GM18502 (cell line): Measurements from ENCODE around the gene FAM20C.
"Not testable (repeated sequence)": the region's sequence is repeated elsewhere in the genome, so short reads cannot be mapped to it uniquely, and the experiment has no call there.

Experiments used
- ATAC-seq: cut with Tn5 transposase; IDR thresholded peaks from one replicate; pipeline ENCODE4 v1.9.1; 2021; ENCODE audit warnings: mild to moderate bottlenecking; ENCODE audit not compliant: unreplicated experiment, poor library complexity

The FAM20C gene

DNA sequence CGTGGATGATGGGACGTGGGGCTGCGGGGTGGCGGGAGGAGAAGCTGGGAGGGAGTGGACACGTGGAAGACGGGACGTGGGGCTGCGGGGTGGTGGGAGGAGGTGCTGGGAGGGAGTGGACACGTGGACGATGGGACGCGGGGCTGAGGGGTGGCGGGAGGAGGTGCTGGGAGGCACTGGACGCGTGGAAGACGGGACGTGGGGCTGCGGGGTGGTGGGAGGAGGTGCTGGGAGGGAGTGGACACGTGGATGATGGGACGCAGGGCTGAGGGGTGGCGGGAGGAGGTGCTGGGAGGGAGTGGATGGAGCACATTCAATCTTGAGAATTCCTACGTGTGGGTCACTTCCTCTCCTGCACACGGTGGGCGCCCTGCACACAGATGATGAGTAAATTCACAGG is 104.8 kb downstream of the FAM20C start:
- ATAC-seq: not testable (repeated sequence)

GRCh38 chr7:297611-298374 is 105.4 kb downstream of the FAM20C start:
- ATAC-seq: no peak

DNA sequence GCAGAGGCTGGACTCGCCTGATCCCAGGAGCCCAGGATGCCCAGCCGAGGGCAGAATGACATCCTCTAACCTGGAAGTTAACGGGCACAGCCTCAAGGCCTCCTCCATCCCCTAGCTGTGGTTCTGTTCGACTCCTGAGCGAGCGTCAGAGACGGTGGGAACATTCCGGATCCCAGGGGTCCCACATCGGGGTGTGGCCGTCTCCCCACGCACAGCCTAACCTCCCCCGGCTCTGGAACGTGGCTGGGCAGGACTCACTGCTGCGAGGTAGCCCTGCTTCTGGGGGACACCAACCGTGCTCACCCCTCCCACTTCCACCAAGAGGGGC is 106.0 kb downstream of the FAM20C start:
- no peak for ATAC-seq

GRCh38 chr7:298743-299142 is 106.4 kb downstream of the FAM20C start:
- ATAC-seq: no peak

- no peak for ATAC-seq
Measured at GRCh38 chr7:299169-299568, 106.8 kb downstream of the FAM20C start.

DNA sequence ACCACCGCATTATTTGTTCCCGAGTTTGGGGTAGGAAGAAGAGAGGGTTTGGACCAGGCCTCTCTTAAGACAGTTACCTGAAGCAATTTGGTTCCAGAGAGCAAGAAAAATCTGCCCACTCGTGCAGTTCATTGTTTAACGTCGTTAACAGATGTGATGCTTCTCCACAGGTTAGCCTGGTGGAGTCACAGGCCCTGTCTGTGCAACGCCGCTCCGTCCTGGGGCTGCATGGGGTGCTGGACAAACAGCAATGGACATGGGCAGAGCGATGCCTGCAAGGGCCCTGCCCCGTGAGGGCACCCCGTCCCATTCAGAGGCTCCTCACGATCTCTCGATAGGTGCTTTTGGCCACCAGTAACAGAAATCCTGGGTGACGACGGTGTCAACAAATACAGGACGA is 107.3 kb downstream of the FAM20C start:
- no peak for ATAC-seq

DNA sequence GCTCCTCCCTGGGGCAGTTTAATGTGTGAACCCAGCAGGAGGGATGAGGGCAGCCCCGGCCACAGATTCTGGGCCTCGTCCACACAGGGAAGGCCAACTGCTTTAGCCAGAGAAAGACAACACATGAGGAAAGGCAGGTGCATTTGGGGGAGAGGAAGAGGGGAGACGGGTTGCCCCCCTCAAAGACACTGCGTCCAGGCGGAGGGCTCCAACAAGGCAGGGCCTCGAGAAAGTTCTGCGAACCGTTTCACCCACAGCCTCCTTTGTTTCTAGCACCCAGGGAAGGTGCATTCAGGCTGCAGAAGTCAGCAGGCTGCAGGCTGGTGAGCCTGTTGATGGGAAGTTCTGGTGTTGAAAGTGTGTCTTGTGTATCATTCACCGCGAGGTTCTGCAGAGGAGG is 107.7 kb downstream of the FAM20C start:
- ATAC-seq: no peak

DNA sequence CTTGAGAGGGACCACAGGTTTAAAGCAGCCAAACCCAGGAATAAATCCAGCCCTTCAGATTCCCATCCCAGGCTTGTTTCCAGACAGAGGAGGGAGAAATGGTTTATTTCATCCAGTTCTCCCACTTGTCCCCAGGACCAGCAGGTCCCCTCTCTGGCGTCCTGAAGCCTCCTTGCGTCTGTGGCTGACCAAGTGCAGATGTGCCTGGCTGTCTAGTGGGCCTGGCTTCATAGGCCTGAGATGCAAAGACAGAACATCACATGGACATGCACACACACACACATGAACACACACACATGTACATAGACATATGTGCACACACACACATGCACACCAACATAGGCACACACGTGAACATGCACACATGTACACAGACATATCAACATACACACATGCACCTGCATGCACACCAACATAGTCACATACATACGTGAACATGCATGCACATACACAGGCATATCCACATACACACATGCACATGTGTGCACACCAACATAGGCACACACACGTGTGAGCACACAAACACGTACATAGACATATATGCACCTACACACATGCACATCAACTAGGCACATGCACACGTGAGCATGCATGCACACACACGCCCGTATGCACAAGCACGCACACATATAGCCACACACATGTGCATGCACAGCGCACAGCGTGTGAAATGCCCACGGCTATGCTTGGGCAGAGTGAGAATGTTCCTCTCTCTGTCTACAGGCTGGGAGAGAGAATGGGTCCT is 108.3 kb downstream of the FAM20C start:
- no peak for ATAC-seq

- ATAC-seq: no peak
Measured at GRCh38 chr7:301291-302053, 109.1 kb downstream of the FAM20C start.

DNA sequence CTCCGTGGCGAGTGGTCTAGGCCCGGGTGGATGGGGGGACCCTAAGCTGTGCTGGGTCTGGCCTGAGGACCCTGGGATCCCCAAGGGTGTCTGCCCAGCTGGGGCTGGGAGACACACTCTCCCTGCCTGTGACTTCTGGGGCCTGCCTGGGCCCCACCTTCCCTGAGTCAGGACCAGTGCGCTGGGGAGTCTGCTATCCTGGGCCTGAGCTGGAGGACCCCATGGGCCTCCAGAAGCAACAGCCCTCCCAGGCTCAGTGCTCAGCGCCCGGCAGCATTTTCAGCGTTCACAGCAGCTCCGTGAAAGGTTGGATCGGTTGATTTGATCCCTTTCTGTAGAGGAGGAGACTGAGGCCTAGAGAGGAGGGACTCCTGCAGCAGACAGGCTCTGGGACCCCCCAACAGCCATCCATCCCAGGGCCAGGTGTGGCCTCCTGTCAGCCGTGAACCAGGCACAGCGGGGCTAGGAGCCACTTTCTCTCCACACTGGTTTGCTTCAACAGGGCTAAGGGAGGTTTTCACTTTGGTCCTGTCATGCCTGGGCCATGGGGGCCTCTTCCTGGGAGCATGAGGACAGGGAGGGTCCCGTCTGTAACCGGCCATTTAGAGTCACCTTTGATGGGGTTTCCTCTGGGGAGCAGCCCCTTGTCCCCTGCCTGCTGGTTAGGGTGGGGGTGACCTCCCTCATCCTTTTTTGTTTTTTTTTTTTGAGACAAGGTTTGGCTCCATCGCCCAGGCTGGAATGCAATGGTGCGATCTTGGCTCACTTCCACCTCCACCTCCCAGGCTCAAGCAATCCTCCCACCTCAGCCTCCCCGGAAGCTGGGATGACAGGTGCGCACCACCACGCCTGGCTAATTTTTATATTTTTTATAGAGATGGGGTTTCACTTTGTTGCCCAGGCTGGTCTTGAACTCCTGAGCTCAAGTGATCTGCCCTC is 110.0 kb downstream of the FAM20C start:
- ATAC-seq: no peak

DNA sequence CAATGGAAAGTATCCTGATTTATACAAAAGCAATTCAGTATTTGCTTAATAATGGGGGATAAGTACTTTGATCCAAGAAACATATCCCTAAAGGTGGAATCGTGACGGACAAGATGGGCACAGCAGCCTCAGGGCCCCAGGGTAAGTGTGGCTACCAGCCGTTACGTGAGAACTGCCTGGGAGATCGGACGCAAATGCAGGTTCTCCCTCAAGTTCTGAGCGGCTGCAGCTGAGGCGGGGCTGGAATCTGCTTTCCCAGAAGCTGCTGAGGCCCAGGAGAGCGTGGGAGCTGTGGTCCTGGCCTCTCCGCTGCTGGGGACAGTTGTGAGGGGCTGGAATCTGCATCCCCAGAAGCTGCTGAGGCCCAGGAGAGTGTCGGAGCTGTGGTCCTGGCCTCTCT is 111.1 kb downstream of the FAM20C start:
- no peak for ATAC-seq

DNA sequence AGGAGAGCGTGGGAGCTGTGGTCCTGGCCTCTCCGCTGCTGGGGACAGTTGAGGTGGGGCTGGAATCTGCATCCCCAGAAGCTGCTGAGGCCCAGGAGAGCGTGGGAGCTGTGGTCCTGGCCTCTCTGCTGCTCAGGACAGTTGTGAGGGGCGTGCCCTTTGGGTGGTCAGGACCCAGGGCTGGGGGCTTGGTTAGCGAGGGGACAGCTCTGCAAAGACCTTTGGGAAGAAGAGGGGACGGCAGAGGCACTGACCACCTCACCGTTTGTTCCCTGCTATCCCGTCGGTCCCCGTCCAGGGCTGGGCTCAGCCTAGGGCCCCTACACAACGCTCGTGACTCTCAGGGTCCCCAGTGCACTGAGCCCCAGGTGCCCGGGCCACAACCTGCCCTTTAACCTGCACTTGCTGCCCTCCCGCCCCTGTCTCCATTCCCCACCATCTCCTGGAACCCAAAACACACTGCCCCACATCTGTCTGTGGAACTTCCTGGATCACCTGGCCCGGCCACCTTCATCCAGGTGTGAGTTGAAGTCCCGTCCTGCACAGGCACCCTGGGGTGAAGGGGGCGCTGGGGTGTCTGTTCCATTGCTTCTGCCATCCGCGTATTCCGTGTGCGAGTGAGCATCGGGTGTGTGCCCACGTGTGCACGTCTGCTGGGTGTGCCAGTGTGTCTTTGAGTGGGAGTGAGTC is 111.7 kb downstream of the FAM20C start:
- no peak for ATAC-seq

DNA sequence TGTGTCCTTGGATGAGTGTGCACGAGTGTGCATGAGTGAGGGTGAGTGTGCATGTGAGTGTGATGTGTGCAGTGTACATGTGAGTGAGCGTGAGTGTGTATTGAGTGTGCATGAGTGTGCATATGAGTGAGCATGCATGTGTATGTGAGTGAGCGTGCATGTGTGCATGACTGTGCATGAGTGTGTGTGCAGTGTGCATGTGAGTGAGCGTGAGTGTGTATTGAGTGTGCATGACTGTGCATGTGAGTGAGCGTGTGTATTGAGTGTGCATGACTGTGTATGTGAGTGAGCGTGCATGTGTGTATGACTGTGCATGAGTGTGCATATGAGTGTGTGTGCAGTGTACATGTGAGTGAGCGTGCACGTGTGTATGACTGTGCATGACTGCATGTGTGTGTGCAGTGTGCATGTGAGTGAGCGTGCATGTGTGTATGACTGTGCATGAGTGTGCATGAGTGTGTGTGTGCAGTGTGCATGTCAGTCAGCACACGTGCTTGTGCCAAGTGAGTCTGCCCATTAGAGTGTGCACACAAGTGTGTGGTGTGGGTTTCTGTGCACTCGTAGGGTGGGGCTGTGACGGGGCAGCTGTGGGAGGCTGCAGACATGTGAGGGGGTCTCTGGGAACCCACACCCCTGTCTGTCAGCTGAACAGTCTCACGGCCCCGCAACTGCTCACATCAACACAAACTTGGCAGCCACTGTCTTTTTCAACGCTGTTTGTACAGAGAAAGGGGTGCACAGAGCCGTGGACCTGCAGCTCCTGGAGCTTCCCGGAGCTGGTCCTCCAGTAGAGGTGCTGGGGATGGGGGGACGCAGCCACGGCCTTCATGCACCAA is 112.4 kb downstream of the FAM20C start:
- no peak for ATAC-seq

DNA sequence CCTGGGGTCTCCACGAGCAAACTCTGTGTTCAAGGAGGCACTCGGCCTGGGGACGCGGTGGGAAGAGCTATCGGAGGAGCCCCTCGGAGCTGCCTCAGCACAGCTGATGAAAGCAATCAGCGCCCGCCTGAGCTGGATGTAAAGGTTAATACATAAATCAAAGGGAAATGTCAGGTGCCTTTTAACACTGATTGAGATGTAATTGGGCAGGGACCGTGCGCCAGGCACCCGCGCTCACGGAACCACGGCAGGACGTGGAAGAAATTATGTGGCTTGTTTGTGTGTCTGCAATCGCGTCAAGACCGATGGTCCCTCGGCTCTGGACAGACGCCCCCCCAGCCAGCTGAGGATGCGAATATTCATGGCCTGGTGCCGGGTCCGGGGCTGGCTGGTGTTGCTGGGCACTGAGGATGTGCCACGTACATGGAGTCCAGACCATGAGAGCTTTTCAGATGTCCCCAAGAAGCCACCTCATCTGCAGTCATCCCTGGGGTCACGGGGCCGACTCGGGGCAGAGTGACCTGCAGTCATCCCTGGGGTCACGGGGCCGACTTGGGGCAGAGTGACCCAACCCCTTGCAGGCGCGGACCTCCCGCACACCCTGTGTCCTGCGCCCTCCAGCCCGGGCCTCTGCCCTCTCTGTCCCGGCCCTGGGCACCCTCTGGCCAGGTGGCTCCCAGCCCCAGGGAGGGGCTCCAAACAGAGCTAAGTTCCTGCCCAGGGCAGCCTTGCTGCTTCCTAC is 113.2 kb downstream of the FAM20C start:
- ATAC-seq: no peak

DNA sequence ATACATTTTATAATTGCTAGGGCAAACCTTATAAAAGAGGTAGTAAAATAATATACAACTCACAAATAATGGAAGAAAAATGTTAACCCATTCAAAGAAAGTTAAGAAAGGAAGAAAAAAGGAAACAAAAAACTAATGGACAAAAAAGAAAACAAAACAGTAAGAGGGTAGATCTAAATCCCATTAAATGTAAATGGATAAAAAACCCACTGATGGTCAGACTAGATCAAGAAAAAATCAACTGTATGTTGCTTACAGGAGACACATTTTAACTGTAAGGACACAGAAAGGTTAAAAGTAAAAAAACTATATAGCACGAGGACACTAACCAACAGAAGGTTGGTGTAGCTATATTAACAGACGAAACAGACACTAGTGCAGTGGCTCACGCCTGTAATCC is 115.6 kb downstream of the FAM20C start:
- ATAC-seq: no peak

DNA sequence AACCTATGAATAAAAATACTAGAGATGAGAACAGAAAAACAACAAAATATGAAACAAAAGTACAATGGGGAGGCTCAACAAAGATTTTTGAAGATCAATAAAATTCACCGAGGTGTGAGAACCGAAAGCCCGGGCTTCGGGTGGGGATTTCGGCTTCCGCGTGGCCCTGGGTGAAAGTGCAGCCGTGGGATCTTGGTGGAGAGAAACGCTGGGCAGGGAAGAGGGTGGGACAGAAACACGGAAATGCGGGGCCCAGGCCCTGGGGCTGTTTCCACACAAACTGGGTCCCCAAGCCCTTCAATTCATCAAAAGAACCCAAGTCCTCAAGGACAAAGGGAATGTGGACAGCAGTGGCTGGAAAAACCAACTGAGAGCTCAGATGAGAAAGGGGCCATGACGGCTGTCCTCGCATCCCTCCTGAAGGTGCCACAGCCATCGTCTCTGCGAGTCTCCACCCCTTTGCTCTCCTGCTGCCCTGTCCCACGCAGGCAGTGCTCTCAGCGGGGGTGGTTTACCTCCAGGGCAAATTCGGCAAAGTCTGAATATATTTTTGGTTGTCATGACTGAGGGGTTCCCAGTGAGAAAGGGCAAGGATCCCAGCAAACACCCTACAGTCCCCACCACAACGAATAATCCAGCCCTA is 117.3 kb downstream of the FAM20C start:
- ATAC-seq: no peak
